Sigmoid colon (tissue), 4 donors: ENCODE measurements around the gene PRR18.

Source experiments
- CTCF ChIP-seq, 4 experiments: fragments of 450-650 bp in 3 of 4; fragments of 200-600 bp in 1 of 4; IDR thresholded peaks; one replicate each; pipeline ENCODE4 v1.5.1; 2016 to 2019; ENCODE audit warnings: antibody characterized with exemption in 4 of 4, mild to moderate bottlenecking in 3 of 4, moderate library complexity in 2 of 4
- POLR2A ChIP-seq, 2 donors: fragments of 450-650 bp; IDR thresholded peaks; one replicate each; pipeline ENCODE4 v1.6.1; 2016; ENCODE audit warnings: antibody characterized with exemption in 2 of 2, mild to moderate bottlenecking in 2 of 2, moderate library complexity in 2 of 2
- POLR2AphosphoS5 ChIP-seq, 4 donors: sonication (generic); formaldehyde crosslinking; IDR thresholded peaks; one replicate each; pipeline ENCODE4 v1.6.1; 2017; ENCODE audit warnings: antibody characterized with exemption in 4 of 4

DNA sequence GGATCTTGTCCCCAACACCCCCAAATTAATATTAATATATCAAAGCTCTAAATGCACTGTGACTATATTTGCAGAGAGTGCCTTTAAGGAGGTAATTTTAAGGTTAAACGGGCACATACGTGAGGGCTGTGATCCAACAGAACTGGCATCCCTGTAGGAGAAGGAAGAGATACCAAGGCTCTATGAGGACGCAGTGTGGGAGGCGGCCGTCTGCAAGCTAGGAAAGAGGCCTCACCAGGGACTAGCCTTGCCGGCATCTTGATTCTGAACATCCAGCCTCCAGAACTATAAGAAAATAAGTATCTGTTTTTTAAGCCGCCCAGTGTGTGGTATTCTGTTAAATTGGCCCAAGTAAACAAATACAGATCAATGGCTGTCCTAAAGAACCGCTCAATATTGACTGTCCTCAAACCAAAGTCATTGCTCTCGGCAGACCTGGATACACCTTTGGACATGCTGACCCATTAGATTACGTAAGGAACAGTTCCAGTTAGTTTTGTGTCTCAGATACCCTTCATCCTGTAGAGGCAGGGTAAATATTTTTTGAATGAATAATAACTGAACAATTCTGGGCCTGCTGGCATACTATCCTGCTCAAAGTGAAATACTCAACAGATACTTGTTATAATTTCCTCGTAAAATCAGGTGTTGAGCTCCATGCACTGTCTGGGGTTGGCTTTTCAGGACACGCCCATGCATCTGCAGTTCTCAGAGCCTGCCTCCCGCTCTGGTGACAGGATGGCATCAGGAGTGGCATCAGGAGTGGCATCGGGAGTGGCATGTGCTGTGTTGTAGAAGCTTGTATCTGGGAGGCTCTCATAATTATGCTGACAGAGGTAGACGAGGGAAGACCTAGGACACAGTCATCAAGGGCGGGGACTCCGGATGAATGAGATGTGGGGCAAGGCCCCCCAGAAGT, 6.3 kb downstream of the PRR18 start:
- TF ChIP-seq CTCF (IDR thresholded peaks at IDR 0.05) (no peak), POLR2A (IDR thresholded peaks at IDR 0.05) (no peak), POLR2AphosphoS5 (IDR thresholded peaks at IDR 0.05) (no peak)
